Activated naive CD4-positive, alpha-beta T cell treated with Interleukin-2 at 50 U/mL for 16 hours (primary cell): ENCODE results near the gene TRMO.

Source experiments
- DNase-seq: peaks from one replicate; pipeline ENCODE4 v3.0.0-alpha.2; 2020

TRMO gene

DNA sequence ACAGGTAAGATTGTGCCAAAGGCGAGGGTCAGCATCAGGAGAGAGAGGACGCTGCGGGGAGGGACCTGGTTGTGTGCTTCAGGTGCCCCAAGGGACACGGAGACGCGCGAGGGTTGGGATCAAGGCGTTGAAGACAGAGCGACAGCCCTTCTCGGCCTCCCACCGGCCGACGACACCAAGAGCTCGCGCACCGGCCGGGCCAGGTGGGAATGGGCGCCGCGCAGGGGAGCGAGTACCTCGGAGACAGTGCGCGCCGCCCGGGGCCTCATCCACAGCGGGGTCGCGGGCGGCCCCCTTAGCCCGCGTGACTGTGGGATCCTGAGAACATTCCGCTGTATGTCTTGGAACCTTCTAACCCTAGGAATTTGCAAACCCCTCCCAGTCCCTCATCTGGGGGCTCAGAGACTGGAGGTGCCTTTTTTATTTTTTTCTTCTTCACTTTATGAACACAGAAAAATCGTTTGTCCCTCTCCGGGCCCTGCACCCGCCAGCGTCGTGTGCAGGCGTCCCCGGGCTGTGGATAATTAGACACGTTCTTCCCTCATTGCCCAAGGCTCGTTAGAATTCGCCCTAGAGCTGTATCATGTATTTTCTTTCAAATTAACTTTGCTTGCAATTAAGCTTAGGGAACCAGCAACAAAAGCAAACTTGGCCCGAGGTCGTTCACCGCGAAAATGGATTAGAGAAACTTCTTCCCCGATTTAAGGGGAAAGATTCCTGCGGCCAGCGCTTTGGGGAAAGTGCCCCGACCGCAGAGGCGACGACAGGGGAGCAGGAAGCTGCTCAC lies 64.5 kb downstream of the TRMO start:
- no peak for DNase-seq

DNA sequence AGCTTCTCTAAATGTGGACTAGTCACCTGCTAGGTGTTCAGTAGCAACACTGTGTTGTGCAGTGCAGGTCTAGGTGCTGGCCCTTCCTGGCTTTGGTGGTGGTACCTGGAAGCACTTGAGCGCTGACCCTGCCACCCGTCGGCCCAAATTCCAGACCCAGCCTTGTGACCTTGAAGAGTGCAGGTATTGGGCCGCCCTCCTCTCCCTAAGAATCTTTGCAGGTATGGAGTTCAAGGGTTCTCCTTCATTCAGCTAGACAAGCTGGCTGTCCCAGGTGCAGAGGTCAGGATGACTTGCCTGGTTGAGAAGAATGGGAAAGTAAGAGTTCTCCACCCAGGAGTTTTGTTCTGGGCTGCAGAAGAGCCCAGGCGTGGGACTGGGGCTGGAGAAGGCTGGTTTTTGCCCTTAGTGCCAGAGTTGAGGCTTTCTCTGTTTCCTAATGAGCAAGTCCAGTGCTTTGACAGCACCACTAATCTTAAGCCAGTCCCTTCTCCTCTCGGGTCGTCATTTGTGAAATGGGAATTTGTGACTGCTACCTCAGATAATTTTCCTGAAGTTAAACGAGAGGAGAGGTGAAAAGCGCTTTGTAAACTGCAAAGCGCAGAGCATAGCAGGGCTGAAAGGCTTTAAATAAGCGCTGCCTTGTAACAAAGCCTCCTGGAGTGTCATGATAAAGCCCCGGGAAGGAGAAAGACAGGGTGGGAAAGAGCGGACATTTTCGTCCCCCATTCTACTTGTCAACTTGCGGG lies 65.3 kb downstream of the TRMO start:
- DNase-seq, result no peak

DNA sequence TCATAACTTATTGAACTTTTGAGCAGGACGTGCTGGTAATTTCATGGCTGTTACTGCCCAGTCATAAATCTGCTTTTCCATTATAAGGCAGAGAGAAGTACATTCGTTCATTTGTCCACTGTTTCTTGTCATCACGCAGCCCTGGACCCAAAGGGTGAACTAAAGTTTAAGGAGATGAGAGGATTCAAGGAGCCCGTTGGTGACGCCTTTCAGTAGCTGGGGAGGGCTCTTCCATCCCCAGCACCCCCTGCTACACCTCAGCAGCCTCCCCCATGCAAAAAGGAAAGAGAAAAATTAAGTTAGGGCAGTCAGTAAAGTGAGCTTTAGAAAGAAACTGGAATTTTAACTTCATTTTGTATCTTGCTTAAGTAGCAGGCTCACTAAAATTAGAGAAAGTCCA lies 66.4 kb downstream of the TRMO start:
- DNase-seq, result no peak

DNA sequence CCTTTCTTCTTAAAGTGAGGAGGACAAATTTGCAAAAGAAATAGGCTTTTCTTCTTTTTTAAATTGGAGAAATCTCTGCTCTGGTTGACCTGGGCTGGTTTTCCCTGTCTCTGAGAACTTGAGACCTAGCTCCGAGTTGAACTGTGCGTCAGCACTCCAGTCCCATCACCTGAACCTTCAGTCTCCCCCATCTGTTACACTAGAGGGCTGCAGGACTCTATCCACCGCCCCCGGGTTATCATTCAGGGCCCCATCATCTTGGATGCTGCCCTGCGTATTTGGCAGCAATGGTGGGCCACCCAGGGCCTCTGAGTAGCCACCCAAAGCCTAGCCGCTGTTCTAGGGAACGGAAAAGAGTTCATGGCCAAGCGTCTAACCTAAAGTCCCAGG lies 66.8 kb downstream of the TRMO start:
- no peak for DNase-seq

DNA sequence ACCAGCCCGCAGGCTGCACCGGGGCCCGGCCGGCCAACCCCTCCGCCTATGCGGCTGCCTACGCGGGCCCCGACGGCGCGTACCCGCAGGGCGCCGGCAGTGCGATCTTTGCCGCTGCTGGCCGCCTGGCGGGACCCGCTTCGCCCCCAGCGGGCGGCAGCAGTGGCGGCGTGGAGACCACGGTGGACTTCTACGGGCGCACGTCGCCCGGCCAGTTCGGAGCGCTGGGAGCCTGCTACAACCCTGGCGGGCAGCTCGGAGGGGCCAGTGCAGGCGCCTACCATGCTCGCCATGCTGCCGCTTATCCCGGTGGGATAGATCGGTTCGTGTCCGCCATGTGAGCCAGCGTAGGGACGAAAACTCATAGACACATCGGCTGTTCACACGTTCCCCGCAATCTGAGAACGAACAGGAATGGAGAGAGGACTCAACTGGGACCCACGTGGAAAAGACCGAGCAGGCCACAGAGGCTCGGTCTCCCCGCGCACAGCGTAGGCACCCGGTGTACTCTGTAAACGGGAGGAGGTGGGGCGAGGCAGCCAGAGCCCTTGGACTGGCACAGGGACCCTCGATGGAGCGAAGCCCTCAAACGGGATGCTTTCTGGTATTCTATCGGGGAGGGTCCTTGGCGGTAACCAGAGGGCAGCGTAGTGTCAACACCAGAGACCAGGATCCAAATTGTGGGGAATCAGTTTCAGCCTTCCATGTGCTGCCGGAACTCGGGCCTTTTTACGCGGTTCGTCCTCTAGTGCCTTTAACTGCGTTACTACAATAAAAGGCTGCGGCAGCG lies 67.4 kb downstream of the TRMO start:
- DNase-seq, result no peak
